ENCODE results near the gene ATP8A2. TPM values are rescaled to one million over a fixed set of nuclear protein-coding genes. Genes with fewer than 3 reads are reported as not detected.

ATP8A2 gene
- total and polyA plus RNA-seq, 2 of the 8 experiments (the other 6 are each of a cell fraction or from before 2014, with no cell fraction given), result 2.4 to 8.3 TPM

GRCh38 chr13:25874907-25875306 lies 503.1 kb downstream of the ATP8A2 start:
- WGBS, 2 experiments (ENCODE audit: extremely low coverage in 1 of 2, insufficient coverage in 1 of 2, insufficient read length in 1 of 2, insufficient replicate concordance in 2 of 2, low coverage in 1 of 2, low lambda C conversion rate in 2 of 2, missing lambda C conversion rate in 1 of 2), result 82% methylated on average over 6 of the region's 6 CpGs; no CpG with 5 or more reads in 1 of the 2 experiments
- no peak overlapping the region for H3K23ac ChIP-seq (ENCODE audit: insufficient read length)
- no peak overlapping the region for H4K5ac ChIP-seq (ENCODE audit: insufficient read length, low read depth, low read length)
- no peaks in the 10 kb centered on the region for H3K79me2 ChIP-seq (ENCODE audit: control insufficient read depth in 1 of 2, insufficient read depth in 2 of 2, low read length in 2 of 2)
- H3K4me1 ChIP-seq (replicated peaks in 1 of 4; ENCODE audit: control insufficient read depth in 3 of 4, insufficient read depth in 4 of 4, low read length in 3 of 4), result peaks cover 0 to 9% (median under 1%) of the 10 kb centered on the region in 4 experiments; a peak in 2 of 7 replicates
- H2BK120ac ChIP-seq (replicated peaks; ENCODE audit: low read depth, low read length), result no peak overlapping the region
- no peak for TF ChIP-seq CBX8 (IDR thresholded peaks at IDR 0.05; ENCODE audit: borderline replicate concordance, low read depth, low read length)
- TF ChIP-seq POU5F1 (IDR thresholded peaks at IDR 0.05; ENCODE audit: low read depth, low read length), result no peak
- no peak for TF ChIP-seq EZH2 (IDR thresholded peaks at IDR 0.05; ENCODE audit: low read depth, low read length, severe bottlenecking)
- no peak for TF ChIP-seq TAF7 (optimal IDR thresholded peaks at IDR 0.05; ENCODE audit: borderline replicate concordance, low read depth, low read length)
- TF ChIP-seq BACH1 (IDR thresholded peaks at IDR 0.05; ENCODE audit: low read length), result no peak
- no peak for TF ChIP-seq TAF1 (IDR thresholded peaks at IDR 0.05; ENCODE audit: low read depth, low read length)
- TF ChIP-seq RXRA (IDR thresholded peaks at IDR 0.05; ENCODE audit: insufficient read depth, low read depth, low read length), result no peak
- TF ChIP-seq MAX (IDR thresholded peaks at IDR 0.05), result no peak
- TF ChIP-seq ATF3 (IDR thresholded peaks at IDR 0.05; ENCODE audit: insufficient read depth, low read depth, low read length), result no peak
- TF ChIP-seq FOSL1 (IDR thresholded peaks at IDR 0.05; ENCODE audit: insufficient read depth, low read depth, low read length), result no peak
- no peak for TF ChIP-seq YY1 (IDR thresholded peaks at IDR 0.05; ENCODE audit: low read depth, low read length)
- no peak for TF ChIP-seq JUN (IDR thresholded peaks at IDR 0.05; ENCODE audit: low read depth, low read length)
- TF ChIP-seq CEBPB (IDR thresholded peaks at IDR 0.05; ENCODE audit: low read depth, low read length), result no peak
- no peak for TF ChIP-seq BRCA1 (IDR thresholded peaks at IDR 0.05; ENCODE audit: low read depth, low read length)
- H2BK20ac ChIP-seq (ENCODE audit: low read length), result no peak overlapping the region
- H2BK15ac ChIP-seq (ENCODE audit: low read length), result no peak overlapping the region
- H3K4me2 ChIP-seq (ENCODE audit: insufficient read depth in 1 of 2, low read depth in 2 of 2, low read length in 2 of 2), result no peak overlapping the region
- ChIA-PET CTCF (ENCODE audit: partially characterized antibody) (no interaction called here), POLR2A (ENCODE audit: partially characterized antibody) (no interaction called here)
- no peaks in the 10 kb centered on the region for H3K9me3 ChIP-seq (ENCODE audit: insufficient read depth in 2 of 2, low read depth in 1 of 2, low read length in 1 of 2)
- no peaks in the 10 kb centered on the region for H3K79me1 ChIP-seq (ENCODE audit: low read depth, low read length)
- no peak overlapping the region for H4K8ac ChIP-seq (ENCODE audit: extremely low read depth, insufficient read depth, low read length)
- no peak overlapping the region for H3K4ac ChIP-seq (replicated peaks; ENCODE audit: insufficient read length, low read depth, low read length)
- no peak overlapping the region for H3K4me3 ChIP-seq (ENCODE audit: extremely low read depth in 1 of 4, insufficient read depth in 2 of 4, low read depth in 3 of 4, low read length in 4 of 4)
- no peak overlapping the region for H2AFZ ChIP-seq (ENCODE audit: low read length)
- no peak for FAIRE-seq
- no peak overlapping the region for H2BK12ac ChIP-seq (ENCODE audit: low read depth, low read length)
- H2BK5ac ChIP-seq (ENCODE audit: low read depth, low read length), result no peak overlapping the region
- DNase-seq (ENCODE audit: low read depth in 1 of 2, low spot score in 2 of 2), result no peak
- no peaks in the 10 kb centered on the region for H3K36me3 ChIP-seq (ENCODE audit: control insufficient read depth in 2 of 4, insufficient read depth in 4 of 4, low read length in 3 of 4)
- no peak overlapping the region for H4K91ac ChIP-seq (replicated peaks; ENCODE audit: insufficient read length, low read length)
- H4K20me1 ChIP-seq (replicated peaks in 1 of 2; ENCODE audit: control insufficient read depth in 1 of 2, insufficient read depth in 2 of 2, low read length in 2 of 2), result no peaks in the 10 kb centered on the region
- no peak overlapping the region for H2AK5ac ChIP-seq (ENCODE audit: low read depth, low read length)
- no peak overlapping the region for H3K9ac ChIP-seq (replicated peaks in 1 of 4; ENCODE audit: extremely low read depth in 1 of 4, low read depth in 3 of 4, low read length in 3 of 4)
- H3K14ac ChIP-seq (ENCODE audit: insufficient read length), result no peak overlapping the region
- no peaks in the 10 kb centered on the region for H3K27me3 ChIP-seq (replicated peaks in 1 of 4; ENCODE audit: control insufficient read depth in 3 of 4, extremely low read depth in 1 of 4, insufficient read depth in 3 of 4, low read length in 3 of 4)
- H3K27ac ChIP-seq (ENCODE audit: low read depth, low read length), result no peak overlapping the region
- H3K56ac ChIP-seq (replicated peaks; ENCODE audit: insufficient read length, low read depth, low read length), result no peak overlapping the region
- H3K23me2 ChIP-seq (ENCODE audit: low read depth, low read length), result no peaks in the 10 kb centered on the region
- H3K18ac ChIP-seq (ENCODE audit: extremely low read depth, low read length), result no peak overlapping the region

All from H1 (cell line).